ENCODE results near the gene ANXA2.

GRCh38 chr15:60406513-60407414 lies 9.0 kb upstream of the ANXA2 start:
- no peak for TF ChIP-seq CTCF (IDR thresholded peaks at IDR 0.05)
- TF ChIP-seq TCF7L2 (IDR thresholded peaks at IDR 0.05; ENCODE audit: low read depth, low read length), result no peak

All from Panc1 (cell line).